SK-N-MC (cell line): Measurements from ENCODE around the gene TRIP4.

Experiments
- EZH2 ChIP-seq: fragments of 200-600 bp; sonication (generic); IDR thresholded peaks from one replicate; pipeline ENCODE4 v1.6.1; 2017; ENCODE audit warnings: antibody characterized with exemption
- POLR2AphosphoS5 ChIP-seq: IDR thresholded peaks from 2 replicates; pipeline ENCODE4 v1.6.1; 2012; ENCODE audit warnings: mild to moderate bottlenecking, low read depth, low read length, borderline replicate concordance

GRCh38 chr15:64453689-64454037, 66.0 kb downstream of the TRIP4 start:
- no peak for TF ChIP-seq EZH2
- TF ChIP-seq POLR2AphosphoS5: no peak
